GM12878 (cell line): ENCODE data around the gene IFNL1. TPM values are rescaled to one million over a fixed set of nuclear protein-coding genes. Genes with fewer than 3 reads are reported as not detected.

Source experiments
- ATAC-seq: fragments of 200-7000 bp; cut with Tn5 transposase; 3 replicates; pipeline ENCODE4 v1.9.1; 2020; ENCODE audit warnings: mild to moderate bottlenecking, moderate library complexity
- BruUV-seq: library from RNA; stranded (reverse); fragments of 400-500 nt; replicated peaks from 2 replicates; lab custom pipeline; 2021; lab: Mats Ljungman, UMichigan
- CTCF ChIA-PET: fragments of 300-600 bp; sonication (Branson Sonifier 250); formaldehyde crosslinking; extraction: SDS; loops from one replicate; lab custom pipeline; 2021; ENCODE audit warnings: inconsistent platforms; lab: Yijun Ruan, JAX
- POLR2A ChIA-PET: fragments of 350-600 bp; formaldehyde crosslinking; extraction: SDS; loops from one replicate; lab custom pipeline; 2021; ENCODE audit warnings: inconsistent platforms; lab: Charles Lee
- RAD21 ChIA-PET: fragments of 300-600 bp; sonication (Branson Sonifier 250); formaldehyde crosslinking; loops from one replicate; lab custom pipeline; 2023; ENCODE audit warnings: antibody characterized with exemption; ENCODE audit not compliant: unreplicated experiment; lab: Charles Lee
- SMC1A ChIA-PET: fragments of 300-600 bp; sonication (Branson Sonifier 250); formaldehyde crosslinking; loops from one replicate; lab custom pipeline; 2023; ENCODE audit not compliant: unreplicated experiment, uncharacterized antibody; lab: Charles Lee
- DNase-seq: peaks from one replicate; pipeline ENCODE4 v3.0.0-alpha.2; 2011; ENCODE audit warnings: low read depth, low spot score
- FAIRE-seq: peaks from 3 replicates; lab custom pipeline; 2011; peaks lifted over from hg19 to GRCh38; lab: Jason Lieb, UNC
- H2AFZ ChIP-seq: 2 replicates; pipeline ENCODE4 v1.6.0; 2011; ENCODE audit warnings: low read depth, low read length, control low read depth; ENCODE audit not compliant: control insufficient read depth
- H3K27ac ChIP-seq: 2 replicates; pipeline ENCODE4 v1.5.1; 2011; ENCODE audit warnings: control low read depth; ENCODE audit not compliant: control insufficient read depth, insufficient read depth
- H3K27me3 ChIP-seq, 2 experiments: replicated peaks in 1 of 2; 2 replicates each; pipeline versions ENCODE4 v1.6.0 to v1.6.1; 2011; ENCODE audit warnings: low read length in 1 of 2; ENCODE audit not compliant: control insufficient read depth in 2 of 2, insufficient read depth in 2 of 2
- H3K36me3 ChIP-seq, 2 experiments: 2 replicates each; pipeline ENCODE4 v1.5.1; 2011; ENCODE audit warnings: low read length in 1 of 2; ENCODE audit not compliant: control insufficient read depth in 2 of 2, insufficient read depth in 2 of 2
- H3K4me1 ChIP-seq: 2 replicates; pipeline ENCODE4 v1.6.1; 2011; ENCODE audit warnings: mild to moderate bottlenecking, low read length, moderate library complexity, mixed read lengths; ENCODE audit not compliant: control insufficient read depth, insufficient read depth
- H3K4me2 ChIP-seq: 2 replicates; pipeline ENCODE4 v1.6.0; 2011; ENCODE audit warnings: control low read depth; ENCODE audit not compliant: control insufficient read depth, insufficient read depth
- H3K4me3 ChIP-seq: fragments of 200-600 bp; sonication (generic); 2 replicates; pipeline ENCODE4 v1.5.1; 2016
- H3K79me2 ChIP-seq: 2 replicates; pipeline ENCODE4 v1.6.0; 2011; ENCODE audit warnings: low read length; ENCODE audit not compliant: control insufficient read depth, insufficient read depth
- H3K9ac ChIP-seq: 2 replicates; pipeline ENCODE4 v1.8.0; 2011; ENCODE audit warnings: low read length, control low read depth, mixed read lengths; ENCODE audit not compliant: control insufficient read depth, insufficient read depth
- H3K9me3 ChIP-seq: replicated peaks from 3 replicates; pipeline ENCODE4 v1.5.1; 2011; ENCODE audit warnings: mild to moderate bottlenecking, low read length; ENCODE audit not compliant: control insufficient read depth, insufficient read depth
- H4K20me1 ChIP-seq: 2 replicates; pipeline ENCODE4 v1.6.0; 2011; ENCODE audit not compliant: control insufficient read depth, insufficient read depth
- DPF2 ChIP-seq: fragments of 450-650 bp; IDR thresholded peaks from 2 replicates; pipeline ENCODE4 v1.6.1; 2017; ENCODE audit warnings: mild to moderate bottlenecking
- RCOR1 ChIP-seq: conservative IDR thresholded peaks from 2 replicates; pipeline ENCODE4 v1.6.1; 2012; ENCODE audit warnings: low read depth, low read length, improper control_type of control experiment
- TCF3 ChIP-seq: IDR thresholded peaks from 2 replicates; pipeline ENCODE4 v1.6.1; 2012; ENCODE audit warnings: low read depth, mild to moderate bottlenecking, low read length, borderline replicate concordance; ENCODE audit not compliant: insufficient read depth
- WGBS: methylation state at CpG from one replicate; pipeline ENCODE4 v1.1.6; 2016; ENCODE audit warnings: low lambda C conversion rate; ENCODE audit not compliant: insufficient replicate concordance, insufficient coverage; ENCODE audit errors: missing lambda C conversion rate; 5-methylcytosine and 5-hydroxymethylcytosine counted together
- in situ Hi-C: fragments of 300-500 bp; cut with MboI; formaldehyde crosslinking; loops from 9 replicates; pipeline ENCODE4 v1.14.3; 2018; ENCODE audit warnings: mixed read lengths
- intact Hi-C: fragments of 100-400 bp; cut with micrococcal nuclease; formaldehyde crosslinking; loops from one replicate; pipeline ENCODE4 v1.14.2; 2022; ENCODE audit not compliant: unreplicated experiment
- polyA plus RNA-seq, 11 experiments: library from polyadenylated mRNA; depleted of rRNA in 4 of 11; unstranded in 6 of 11; stranded (reverse) in 5 of 11; fragments of >200 nt; fragmentation: Nextera tagmentation in 4 of 11; fragmentation: Illumina TruSeq in 1 of 11; extraction: Ambion mirVana in 4 of 11; extraction: Trizol in 1 of 11; gene quantifications; 1 replicate in 1 of 11; 2 replicates in 10 of 11; pipeline versions ENCODE4 v1.2.1 to v1.2.3, GENCODE V29; 2011 to 2016; ENCODE audit warnings: inconsistent platforms in 2 of 11, missing spikeins in 2 of 11, low read depth in 1 of 11
- total RNA-seq, 4 experiments: library from RNA; depleted of rRNA in 3 of 4; stranded (reverse); fragments of >200 nt in 3 of 4; fragmentation: Illumina TruSeq in 1 of 4; extraction: Trizol in 1 of 4; gene quantifications; 2 replicates each; pipeline versions ENCODE4 v1.2.1 to v1.2.3, GENCODE V29; 2013 to 2021
- TF ChIP-seq, protein P1 (sequence below): fragments of 450-650 bp; IDR thresholded peaks from 2 replicates; pipeline ENCODE4 v1.6.1; 2017; ENCODE audit warnings: mild to moderate bottlenecking, moderate library complexity

IFNL1 gene
- total and polyA plus RNA-seq, 10 of the 15 experiments (the other 5 are each of a cell fraction or from before 2014, with no cell fraction given): not detected

- no peak overlapping the region for H3K4me2 ChIP-seq
- H3K27ac ChIP-seq: no peak overlapping the region
- DNase-seq (no peak), ATAC-seq (no peak), FAIRE-seq (no peak)
- H3K36me3 ChIP-seq: no peaks in the 10 kb centered on the region
- no peak overlapping the region for H3K9ac ChIP-seq
- intact Hi-C loops (no loop called here), in situ Hi-C loops (no loop called here)
- no peaks in the 10 kb centered on the region for H3K9me3 ChIP-seq
- H3K79me2 ChIP-seq: no peaks in the 10 kb centered on the region
- POLR2A ChIA-PET: no interaction called here
- TF ChIP-seq RCOR1 (no peak), DPF2 (no peak), TCF3 (no peak)
- TF ChIP-seq, protein P1, sequence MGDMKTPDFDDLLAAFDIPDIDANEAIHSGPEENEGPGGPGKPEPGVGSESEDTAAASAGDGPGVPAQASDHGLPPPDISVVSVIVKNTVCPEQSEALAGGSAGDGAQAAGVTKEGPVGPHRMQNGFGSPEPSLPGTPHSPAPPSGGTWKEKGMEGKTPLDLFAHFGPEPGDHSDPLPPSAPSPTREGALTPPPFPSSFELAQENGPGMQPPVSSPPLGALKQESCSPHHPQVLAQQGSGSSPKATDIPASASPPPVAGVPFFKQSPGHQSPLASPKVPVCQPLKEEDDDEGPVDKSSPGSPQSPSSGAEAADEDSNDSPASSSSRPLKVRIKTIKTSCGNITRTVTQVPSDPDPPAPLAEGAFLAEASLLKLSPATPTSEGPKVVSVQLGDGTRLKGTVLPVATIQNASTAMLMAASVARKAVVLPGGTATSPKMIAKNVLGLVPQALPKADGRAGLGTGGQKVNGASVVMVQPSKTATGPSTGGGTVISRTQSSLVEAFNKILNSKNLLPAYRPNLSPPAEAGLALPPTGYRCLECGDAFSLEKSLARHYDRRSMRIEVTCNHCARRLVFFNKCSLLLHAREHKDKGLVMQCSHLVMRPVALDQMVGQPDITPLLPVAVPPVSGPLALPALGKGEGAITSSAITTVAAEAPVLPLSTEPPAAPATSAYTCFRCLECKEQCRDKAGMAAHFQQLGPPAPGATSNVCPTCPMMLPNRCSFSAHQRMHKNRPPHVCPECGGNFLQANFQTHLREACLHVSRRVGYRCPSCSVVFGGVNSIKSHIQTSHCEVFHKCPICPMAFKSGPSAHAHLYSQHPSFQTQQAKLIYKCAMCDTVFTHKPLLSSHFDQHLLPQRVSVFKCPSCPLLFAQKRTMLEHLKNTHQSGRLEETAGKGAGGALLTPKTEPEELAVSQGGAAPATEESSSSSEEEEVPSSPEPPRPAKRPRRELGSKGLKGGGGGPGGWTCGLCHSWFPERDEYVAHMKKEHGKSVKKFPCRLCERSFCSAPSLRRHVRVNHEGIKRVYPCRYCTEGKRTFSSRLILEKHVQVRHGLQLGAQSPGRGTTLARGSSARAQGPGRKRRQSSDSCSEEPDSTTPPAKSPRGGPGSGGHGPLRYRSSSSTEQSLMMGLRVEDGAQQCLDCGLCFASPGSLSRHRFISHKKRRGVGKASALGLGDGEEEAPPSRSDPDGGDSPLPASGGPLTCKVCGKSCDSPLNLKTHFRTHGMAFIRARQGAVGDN: no peak
- BruUV-seq: no TSS peak
- no peaks in the 10 kb centered on the region for H4K20me1 ChIP-seq
- no peak overlapping the region for H2AFZ ChIP-seq
- SMC1A ChIA-PET: interaction anchor here (0.6 to 1.1 kb wide), 2 partner anchors 38 to 1965 kb away, joined by 3 to 6 read pairs; no protein-coding TSS in a partner anchor
- CTCF ChIA-PET: no interaction called here
- no peak overlapping the region for H3K4me3 ChIP-seq
- H3K4me1 ChIP-seq: no peaks in the 10 kb centered on the region
- peaks cover 2% of the 10 kb centered on the region in 2 experiments; a peak in 3 of 4 replicates for H3K27me3 ChIP-seq
- whole genome bisulfite sequencing: 1% methylated on average over 3 of the region's 3 CpGs
- RAD21 ChIA-PET: no interaction called here
These were observed 43.7 kb upstream of the IFNL1 start for GRCh38 chr19:39252458-39252857.
